Fibroblast of mammary gland (primary cell): ENCODE data around the gene TMEM260.
A peak's percentile ranks its signal among the peaks of the same experiment; 100 is the strongest.

Source experiments
- DNase-seq: peaks from one replicate; pipeline ENCODE4 v3.0.0-alpha.2; 2010; ENCODE audit warnings: low read depth
- H3K4me3 ChIP-seq: 2 replicates; pipeline ENCODE4 v1.5.1; 2011; ENCODE audit warnings: low read depth, mild to moderate bottlenecking, low read length, moderate library complexity; ENCODE audit not compliant: control insufficient read depth
- CTCF ChIP-seq: conservative IDR thresholded peaks from 2 replicates; pipeline ENCODE4 v1.5.1; 2011; ENCODE audit warnings: low read depth, low read length, inconsistent platforms; ENCODE audit not compliant: control insufficient read depth, insufficient read depth

TMEM260 gene

GRCh38 chr14:56552615-56553014 is 27.0 kb upstream of the TMEM260 start:
- H3K4me3 ChIP-seq: no peak overlapping the region
- TF ChIP-seq CTCF: no peak
- no peak for DNase-seq

GRCh38 chr14:56554301-56554700 is 25.3 kb upstream of the TMEM260 start:
- DNase-seq: no peak
- H3K4me3 ChIP-seq: no peak overlapping the region
- no peak for TF ChIP-seq CTCF

GRCh38 chr14:56555921-56556570 is 23.6 kb upstream of the TMEM260 start:
- peak; percentile 53 for DNase-seq
- H3K4me3 ChIP-seq: no peak overlapping the region
- TF ChIP-seq CTCF: peak; percentile 67

DNA sequence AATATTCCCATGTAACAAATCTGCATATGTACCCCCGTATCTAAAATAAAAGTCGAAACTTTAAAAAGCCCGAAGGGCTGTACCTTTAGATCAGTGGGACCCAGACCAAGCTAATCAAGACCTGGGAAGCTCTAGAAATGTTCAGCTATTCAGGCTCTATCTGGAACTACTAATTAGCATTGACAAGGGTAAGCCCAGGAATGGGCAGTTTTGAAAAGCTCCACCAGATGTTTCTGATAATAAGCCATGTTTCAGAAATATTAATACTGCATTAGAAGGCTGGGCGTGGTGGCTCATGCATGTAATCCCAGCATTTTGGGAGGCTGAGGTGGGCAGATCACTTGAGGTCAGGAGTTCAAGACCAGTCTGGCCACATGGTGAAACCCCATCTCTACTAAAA is 20.4 kb upstream of the TMEM260 start:
- no peak for DNase-seq
- TF ChIP-seq CTCF: no peak
- no peak overlapping the region for H3K4me3 ChIP-seq

DNA sequence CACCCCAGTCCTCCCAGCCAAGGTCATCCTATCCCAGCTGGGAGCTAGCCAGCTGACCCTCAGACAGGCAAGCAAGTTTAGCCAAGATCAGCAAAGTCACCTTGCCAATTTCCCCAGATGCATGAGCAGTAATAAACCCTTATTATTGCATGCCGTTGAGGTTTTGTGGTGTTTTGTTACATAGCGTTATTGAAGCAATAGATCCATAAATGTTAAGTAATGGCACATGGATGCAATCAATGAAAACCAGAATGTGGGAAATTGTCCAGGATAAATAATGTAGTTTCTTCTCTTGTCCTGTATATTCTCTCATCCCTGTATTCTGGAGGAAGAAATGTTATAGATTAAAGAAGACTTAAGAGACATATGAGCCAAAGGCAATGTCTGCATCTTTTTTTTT is 18.0 kb upstream of the TMEM260 start:
- TF ChIP-seq CTCF: no peak
- peak; percentile 80 for DNase-seq

DNA sequence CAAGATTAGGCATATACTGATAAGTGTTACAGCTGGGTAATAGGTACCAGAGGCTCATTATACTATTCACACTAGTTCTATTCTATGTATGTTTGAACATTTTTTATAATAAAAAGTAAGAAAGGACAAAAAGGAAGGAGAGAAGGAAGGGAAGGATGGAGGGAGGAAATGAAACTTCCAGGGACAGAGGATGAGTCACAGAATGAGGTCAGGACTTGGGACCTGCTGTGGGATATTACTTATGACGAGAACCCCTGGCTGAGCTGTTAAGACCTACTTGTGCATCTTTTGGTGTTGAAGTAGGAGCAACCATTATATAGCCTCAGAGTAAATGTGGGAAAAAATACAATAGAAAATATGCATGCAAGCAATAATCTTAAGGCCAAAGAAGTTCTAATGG is 16.7 kb upstream of the TMEM260 start:
- no peak overlapping the region for H3K4me3 ChIP-seq
- DNase-seq: peak; percentile 33
- TF ChIP-seq CTCF: no peak

More for the DNA sequence above, 18.0 kb upstream of the TMEM260 start:
- H3K4me3 ChIP-seq: no peak overlapping the region

DNA sequence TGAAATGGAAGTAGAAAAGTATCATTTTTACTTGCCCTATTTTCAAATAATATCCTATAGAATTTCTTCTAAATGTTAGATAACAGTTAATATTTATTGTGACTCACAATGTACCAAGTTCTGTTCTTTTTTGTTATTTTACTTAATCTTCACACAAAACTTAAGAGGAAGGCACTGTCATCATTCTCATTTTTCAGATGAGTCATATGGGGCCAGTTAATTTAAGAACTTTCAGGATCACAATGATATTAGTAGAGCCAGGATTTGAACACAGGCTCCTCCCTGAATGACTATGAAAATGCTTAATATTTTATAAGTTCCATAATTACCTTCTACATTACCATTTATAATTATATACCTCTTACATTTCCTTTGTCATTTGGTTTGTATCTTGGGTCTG is 10.4 kb upstream of the TMEM260 start:
- DNase-seq: peak; percentile 43
- H3K4me3 ChIP-seq: no peak overlapping the region
- TF ChIP-seq CTCF: no peak
